Measurements from ENCODE around the gene LRRC37B.
"Not testable (repeated sequence)": the region's sequence is repeated elsewhere in the genome, so short reads cannot be mapped to it uniquely, and the experiment has no call there.

- not testable (repeated sequence) for TF ChIP-seq SMC3 (IDR thresholded peaks at IDR 0.05); CBX8 (IDR thresholded peaks at IDR 0.05); CEBPB (IDR thresholded peaks at IDR 0.05); RFX5 (IDR thresholded peaks at IDR 0.05); EP300 (IDR thresholded peaks at IDR 0.05); POLR2A (IDR thresholded peaks at IDR 0.05; ENCODE audit: low read length); MYC (IDR thresholded peaks at IDR 0.05; ENCODE audit: borderline replicate concordance, low read length); REST (IDR thresholded peaks at IDR 0.05); CHD2 (IDR thresholded peaks at IDR 0.05; ENCODE audit: low read length, partially characterized antibody); ELK1 (IDR thresholded peaks at IDR 0.05; ENCODE audit: low read depth, low read length); KDM1A (IDR thresholded peaks at IDR 0.05; ENCODE audit: low read depth)
- TF ChIP-seq, protein P1, sequence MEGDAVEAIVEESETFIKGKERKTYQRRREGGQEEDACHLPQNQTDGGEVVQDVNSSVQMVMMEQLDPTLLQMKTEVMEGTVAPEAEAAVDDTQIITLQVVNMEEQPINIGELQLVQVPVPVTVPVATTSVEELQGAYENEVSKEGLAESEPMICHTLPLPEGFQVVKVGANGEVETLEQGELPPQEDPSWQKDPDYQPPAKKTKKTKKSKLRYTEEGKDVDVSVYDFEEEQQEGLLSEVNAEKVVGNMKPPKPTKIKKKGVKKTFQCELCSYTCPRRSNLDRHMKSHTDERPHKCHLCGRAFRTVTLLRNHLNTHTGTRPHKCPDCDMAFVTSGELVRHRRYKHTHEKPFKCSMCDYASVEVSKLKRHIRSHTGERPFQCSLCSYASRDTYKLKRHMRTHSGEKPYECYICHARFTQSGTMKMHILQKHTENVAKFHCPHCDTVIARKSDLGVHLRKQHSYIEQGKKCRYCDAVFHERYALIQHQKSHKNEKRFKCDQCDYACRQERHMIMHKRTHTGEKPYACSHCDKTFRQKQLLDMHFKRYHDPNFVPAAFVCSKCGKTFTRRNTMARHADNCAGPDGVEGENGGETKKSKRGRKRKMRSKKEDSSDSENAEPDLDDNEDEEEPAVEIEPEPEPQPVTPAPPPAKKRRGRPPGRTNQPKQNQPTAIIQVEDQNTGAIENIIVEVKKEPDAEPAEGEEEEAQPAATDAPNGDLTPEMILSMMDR (IDR thresholded peaks at IDR 0.05) = not testable (repeated sequence)
Measured at GRCh38 chr17:31991821-31992220, 15.4 kb upstream of the LRRC37B start.
